Inferior parietal cortex (tissue), 1 donor: Measurements from ENCODE around the gene RB1.
A peak's percentile ranks its signal among the peaks of the same experiment; 100 is the strongest.
"Not testable (repeated sequence)": the region's sequence is repeated elsewhere in the genome, so short reads cannot be mapped to it uniquely, and the experiment has no call there.

Experiments
- DNase-seq: peaks from one replicate; pipeline ENCODE4 v3.0.0-alpha.2; 2016; ENCODE audit errors: extremely low spot score

RB1 gene

GRCh38 chr13:48297131-48297786 lies 6.3 kb upstream of the RB1 start:
- no peak for DNase-seq

- no peak for DNase-seq
These were observed 4.0 kb upstream of the RB1 start for GRCh38 chr13:48299591-48299990.

GRCh38 chr13:48302871-48303358 lies 636 bp upstream of the RB1 start:
- no peak for DNase-seq

- peak; percentile 42 for DNase-seq
These were observed 759 bp downstream of the RB1 start for GRCh38 chr13:48304143-48304876.

GRCh38 chr13:48311223-48311622 lies 7.7 kb downstream of the RB1 start:
- no peak for DNase-seq

GRCh38 chr13:48315969-48316650 lies 12.6 kb downstream of the RB1 start:
- no peak for DNase-seq

GRCh38 chr13:48316826-48317510 lies 13.4 kb downstream of the RB1 start:
- DNase-seq, result no peak

GRCh38 chr13:48317511-48318376 lies 14.2 kb downstream of the RB1 start:
- DNase-seq, result no peak

- DNase-seq, result no peak
These were observed 14.8 kb downstream of the RB1 start for GRCh38 chr13:48318377-48318811.

- no peak for DNase-seq
These were observed 15.4 kb downstream of the RB1 start for GRCh38 chr13:48318821-48319511.

- no peak for DNase-seq
These were observed 16.2 kb downstream of the RB1 start for GRCh38 chr13:48319531-48320398.

GRCh38 chr13:48320399-48320790 lies 16.8 kb downstream of the RB1 start:
- no peak for DNase-seq

- DNase-seq, result no peak
These were observed 17.4 kb downstream of the RB1 start for GRCh38 chr13:48320891-48321510.

GRCh38 chr13:48322294-48322693 lies 18.7 kb downstream of the RB1 start:
- no peak for DNase-seq

GRCh38 chr13:48333976-48334375 lies 30.4 kb downstream of the RB1 start:
- no peak for DNase-seq

- peak; percentile 81 for DNase-seq
These were observed 31.1 kb downstream of the RB1 start for GRCh38 chr13:48334534-48335127.

- DNase-seq, result not testable (repeated sequence)
These were observed 35.6 kb downstream of the RB1 start for GRCh38 chr13:48339198-48339597.

- DNase-seq, result no peak
These were observed 40.7 kb downstream of the RB1 start for GRCh38 chr13:48344264-48344663.

- no peak for DNase-seq
These were observed 43.0 kb downstream of the RB1 start for GRCh38 chr13:48346583-48346982.
